ENCODE data around the gene GPAM. TPM values are rescaled to one million over a fixed set of nuclear protein-coding genes. Genes with fewer than 3 reads are reported as not detected.
"Not testable (repeated sequence)": the region's sequence is repeated elsewhere in the genome, so short reads cannot be mapped to it uniquely, and the experiment has no call there.

Gene GPAM
- total and polyA plus RNA-seq, 11 donors, result 5.8 to 104 (median 16.9) TPM

DNA sequence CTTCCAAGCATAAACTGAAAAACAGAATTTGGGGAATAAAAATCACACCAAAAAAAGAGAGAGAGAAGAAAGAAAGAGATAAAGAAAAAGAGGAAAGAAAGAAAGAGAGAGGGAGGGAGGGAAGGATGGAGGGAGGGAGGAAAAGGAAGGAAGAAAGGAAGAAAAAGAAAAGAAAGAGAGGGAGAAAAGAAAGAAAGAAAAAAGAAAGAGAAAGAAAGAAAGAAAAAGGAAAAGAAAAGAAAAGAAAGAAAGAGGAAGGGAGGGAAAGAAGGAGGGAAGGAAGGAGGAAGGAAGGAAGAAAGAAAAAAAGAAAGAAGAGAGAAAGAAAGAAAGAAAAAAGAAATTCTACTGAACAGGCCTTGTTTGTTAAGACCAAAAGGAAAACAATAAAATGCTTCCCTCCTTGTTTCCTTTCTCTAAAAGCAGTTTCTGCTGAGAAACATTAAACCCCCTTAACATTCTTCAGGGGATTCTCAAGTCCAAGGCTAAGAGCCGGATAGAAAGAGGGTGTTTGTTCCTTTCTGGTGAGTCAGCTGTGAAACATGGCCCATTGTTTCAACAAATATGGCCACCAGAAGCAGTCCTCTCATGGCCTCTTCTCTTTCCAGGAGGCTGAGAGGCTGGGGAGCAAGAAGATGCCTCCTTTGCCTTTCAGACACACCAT, 46.9 kb upstream of the GPAM start:
- Histone ChIP-seq H3K4me1 (no peaks in the 10 kb centered on the region), H3K36me3 (no peaks in the 10 kb centered on the region), H3K4me3 (no peak overlapping the region), H3K9me3 (no peaks in the 10 kb centered on the region), H3K27me3 (no peaks in the 10 kb centered on the region), H3K27ac (no peak overlapping the region)
- TF ChIP-seq, protein P1, sequence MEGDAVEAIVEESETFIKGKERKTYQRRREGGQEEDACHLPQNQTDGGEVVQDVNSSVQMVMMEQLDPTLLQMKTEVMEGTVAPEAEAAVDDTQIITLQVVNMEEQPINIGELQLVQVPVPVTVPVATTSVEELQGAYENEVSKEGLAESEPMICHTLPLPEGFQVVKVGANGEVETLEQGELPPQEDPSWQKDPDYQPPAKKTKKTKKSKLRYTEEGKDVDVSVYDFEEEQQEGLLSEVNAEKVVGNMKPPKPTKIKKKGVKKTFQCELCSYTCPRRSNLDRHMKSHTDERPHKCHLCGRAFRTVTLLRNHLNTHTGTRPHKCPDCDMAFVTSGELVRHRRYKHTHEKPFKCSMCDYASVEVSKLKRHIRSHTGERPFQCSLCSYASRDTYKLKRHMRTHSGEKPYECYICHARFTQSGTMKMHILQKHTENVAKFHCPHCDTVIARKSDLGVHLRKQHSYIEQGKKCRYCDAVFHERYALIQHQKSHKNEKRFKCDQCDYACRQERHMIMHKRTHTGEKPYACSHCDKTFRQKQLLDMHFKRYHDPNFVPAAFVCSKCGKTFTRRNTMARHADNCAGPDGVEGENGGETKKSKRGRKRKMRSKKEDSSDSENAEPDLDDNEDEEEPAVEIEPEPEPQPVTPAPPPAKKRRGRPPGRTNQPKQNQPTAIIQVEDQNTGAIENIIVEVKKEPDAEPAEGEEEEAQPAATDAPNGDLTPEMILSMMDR (IDR thresholded peaks at IDR 0.05), result no peak
- no peak for TF ChIP-seq POLR2A (IDR thresholded peaks at IDR 0.05)
- ATAC-seq, result no peak
- WGBS, 4 donors, result 44 to 67% (median 59%) methylated on average over 1 of the region's 1 CpG
- intact Hi-C loops (cut with DNase I), result no loop called here
- no peak for DNase-seq

DNA sequence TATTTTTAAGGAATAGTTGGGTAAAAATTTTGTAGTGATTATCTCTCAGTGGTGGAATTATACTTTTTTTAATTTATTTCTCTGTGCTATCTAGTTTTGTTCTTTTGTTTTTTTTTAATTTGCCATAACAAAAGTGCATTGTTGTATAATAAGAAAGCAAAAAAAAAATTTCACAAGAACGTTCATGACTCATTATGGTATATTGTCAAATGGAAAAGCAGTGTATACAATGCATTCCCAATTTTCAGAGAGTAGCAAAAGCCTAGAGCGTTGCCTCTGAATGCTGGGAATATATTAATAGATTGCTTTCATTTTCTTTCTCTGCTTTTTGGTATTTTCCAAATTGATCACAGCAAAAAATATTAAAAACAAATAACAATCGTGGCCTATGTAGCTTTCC, 46.3 kb upstream of the GPAM start:
- DNase-seq (no peak), ATAC-seq (no peak)
- Histone ChIP-seq H3K27ac (no peak overlapping the region), H3K9me3 (no peaks in the 10 kb centered on the region), H3K4me1 (no peaks in the 10 kb centered on the region), H3K27me3 (no peaks in the 10 kb centered on the region), H3K4me3 (no peak overlapping the region), H3K36me3 (no peaks in the 10 kb centered on the region)
- intact Hi-C loops (cut with DNase I), result no loop called here
- TF ChIP-seq, protein P1 (IDR thresholded peaks at IDR 0.05), result no peak
- TF ChIP-seq POLR2A (IDR thresholded peaks at IDR 0.05), result no peak
- 83 to 87% (median 84%) methylated on average over 3 of the region's 3 CpGs for WGBS, 4 donors

DNA sequence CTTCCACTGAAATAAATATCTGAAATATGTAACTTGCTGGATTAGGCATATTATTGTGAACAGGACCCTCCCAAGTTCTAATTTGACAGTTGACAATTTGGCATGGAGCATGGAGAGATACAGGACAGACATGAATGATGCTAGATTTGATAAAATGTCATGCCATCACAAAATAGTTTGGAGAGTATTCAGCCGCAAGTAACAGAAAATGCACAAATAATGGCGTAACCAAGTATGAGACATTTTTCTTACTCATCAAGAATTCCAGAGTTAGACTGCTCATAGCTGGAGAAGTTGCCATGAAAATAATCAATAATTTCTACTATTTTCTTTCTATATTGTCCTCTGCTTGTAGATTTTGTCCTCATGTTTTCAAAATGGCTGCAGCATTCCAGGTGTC, 45.5 kb upstream of the GPAM start:
- H3K4me1 ChIP-seq, result no peaks in the 10 kb centered on the region
- no peak for TF ChIP-seq POLR2A (IDR thresholded peaks at IDR 0.05)
- TF ChIP-seq, protein P1 (IDR thresholded peaks at IDR 0.05), result no peak

DNA sequence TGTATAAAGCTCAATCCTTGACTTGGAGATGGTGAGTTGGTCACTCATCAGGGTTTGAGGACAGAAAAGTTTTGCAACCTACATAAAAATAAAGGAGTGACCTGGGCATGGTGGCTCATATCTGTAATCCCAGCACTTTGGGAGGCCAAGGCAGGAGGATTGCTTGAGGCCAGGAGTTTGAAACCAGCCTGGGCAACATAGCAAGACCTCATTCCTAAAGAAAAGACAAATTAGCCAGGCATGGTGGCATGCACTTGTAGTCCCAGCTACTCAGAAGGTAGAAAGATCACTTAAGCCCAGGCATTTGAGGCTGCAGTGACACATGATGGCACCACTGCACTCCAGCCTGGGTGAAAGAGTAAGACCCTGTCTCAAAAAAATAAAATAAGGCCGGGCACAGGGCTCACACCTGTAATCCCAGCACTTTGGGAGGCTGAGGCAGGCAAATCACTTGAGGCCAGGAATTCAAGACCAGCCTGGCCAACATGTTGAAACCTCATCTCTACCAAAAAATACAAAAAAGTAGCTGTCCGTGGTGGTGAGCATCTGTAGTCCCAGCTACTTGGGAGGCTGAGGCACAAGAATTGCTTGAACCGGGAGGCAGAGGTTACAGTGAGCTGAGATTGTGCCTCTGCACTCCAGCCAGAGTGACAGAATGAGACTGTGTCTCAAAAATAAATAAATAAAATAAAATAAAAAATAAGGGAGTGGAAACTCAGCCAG, 45.0 kb upstream of the GPAM start:
- H3K9me3 ChIP-seq; H3K27me3 ChIP-seq; H3K27ac ChIP-seq; H3K4me1 ChIP-seq; H3K4me3 ChIP-seq; ATAC-seq; DNase-seq; H3K36me3 ChIP-seq; intact Hi-C loops (cut with DNase I): not testable (repeated sequence)
- WGBS, 4 donors, result 83 to 87% (median 85%) methylated on average over 3 of the region's 3 CpGs

More for the DNA sequence above, 45.5 kb upstream of the GPAM start:
- no peaks in the 10 kb centered on the region for H3K27me3 ChIP-seq
- no peak for ATAC-seq
- H3K36me3 ChIP-seq, result no peaks in the 10 kb centered on the region
- intact Hi-C loops (cut with DNase I), result no loop called here
- H3K27ac ChIP-seq, result no peak overlapping the region
- 92 to 98% (median 95%) methylated on average over 2 of the region's 2 CpGs for WGBS, 4 donors
- H3K4me3 ChIP-seq, result no peak overlapping the region
- DNase-seq, result no peak
- H3K9me3 ChIP-seq, result no peaks in the 10 kb centered on the region

Measured in heart left ventricle (tissue), 16 donors.